Activated gamma-delta T cell treated with anti-CD3 and anti-CD28 coated beads, Interleukin-2, amount 50 U/mL, for 16 hours (primary cell): ENCODE results near the gene ZFAND2B.
"Not testable (repeated sequence)": the region's sequence is repeated elsewhere in the genome, so short reads cannot be mapped to it uniquely, and the experiment has no call there.

ENCODE experiments used
- DNase-seq: peaks from one replicate; pipeline ENCODE4 v3.0.0-alpha.2; 2020; ENCODE audit warnings: low read depth

ZFAND2B gene

GRCh38 chr2:219250049-219250781 is 43.6 kb downstream of the ZFAND2B start:
- DNase-seq, result no peak

- DNase-seq, result no peak
These were observed 45.1 kb downstream of the ZFAND2B start for GRCh38 chr2:219251656-219252055.

GRCh38 chr2:219252084-219252483 is 45.5 kb downstream of the ZFAND2B start:
- no peak for DNase-seq

- no peak for DNase-seq
These were observed 46.0 kb downstream of the ZFAND2B start for GRCh38 chr2:219252570-219252899.

- DNase-seq, result no peak
These were observed 46.5 kb downstream of the ZFAND2B start, which contains the start of gene TUBA4B for GRCh38 chr2:219252900-219253752. TUBA4B (plus strand) TSS chr2:219253243; CDS start chr2:219253408, 165 bp downstream.

GRCh38 chr2:219253753-219254589 is 47.4 kb downstream of the ZFAND2B start, which contains the start of gene TUBA4A:
TUBA4A (minus strand) TSS chr2:219253918; CDS start chr2:219253858, 60 bp downstream.
- peak; percentile 85 for DNase-seq

GRCh38 chr2:219254590-219255201 is 48.1 kb downstream of the ZFAND2B start:
- DNase-seq, result no peak

- DNase-seq, result not testable (repeated sequence)
These were observed 52.4 kb downstream of the ZFAND2B start for GRCh38 chr2:219258942-219259341.
